ENCODE measurements around the gene DNAJC6.

DNAJC6 gene

DNA sequence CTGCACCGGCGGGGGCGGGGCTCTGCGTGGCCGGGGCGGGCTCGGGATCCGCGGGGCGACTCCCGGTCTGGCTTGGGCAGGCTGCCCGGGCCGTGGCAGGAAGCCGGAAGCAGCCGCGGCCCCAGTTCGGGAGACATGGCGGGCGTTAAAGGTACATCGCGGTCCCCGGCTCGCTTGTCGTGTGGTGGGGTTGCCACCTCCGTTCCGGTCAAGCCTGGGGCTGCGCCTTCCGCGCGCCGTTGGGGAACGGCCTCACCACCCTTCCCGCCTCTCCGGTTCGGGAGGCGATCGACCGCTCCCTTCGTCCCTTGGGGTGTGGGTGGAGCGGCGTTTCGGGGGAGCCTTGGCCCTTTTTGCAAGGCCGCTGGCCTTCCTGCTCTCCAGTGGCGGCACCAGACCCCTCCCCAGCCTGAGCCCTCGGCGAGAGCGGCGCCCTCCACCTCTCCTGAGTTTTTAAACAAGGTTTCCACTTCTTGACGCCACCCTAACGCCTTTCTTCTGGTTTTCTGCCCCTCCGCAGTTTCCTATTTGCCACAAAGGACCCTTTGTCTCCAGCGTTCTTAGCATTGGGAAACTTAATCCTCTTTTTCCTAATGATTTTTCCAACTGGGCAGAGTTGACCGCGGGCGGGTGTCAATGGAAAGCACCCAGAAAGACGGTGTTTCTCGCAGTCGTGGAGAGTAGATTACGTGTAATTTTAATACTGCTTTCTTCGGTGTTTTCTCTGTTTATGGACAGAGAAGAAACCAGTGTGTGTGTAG is 111.4 kb downstream of the DNAJC6 start, which contains the start of the genes LEPR and LEPROT:
Gene LEPR (plus strand): TSS at position 79 of the 761 bp plus-strand sequence. CDS start 144,898 bp downstream, outside the sequence.
Gene LEPROT (plus strand): TSS at position 79 of the 761 bp plus-strand sequence. CDS start 57 bp downstream, at position 136.
- no peaks in the 10 kb centered on the region for H3K9me3 ChIP-seq (ENCODE audit: control insufficient read depth in 2 of 2, low read length in 2 of 2)

DNA sequence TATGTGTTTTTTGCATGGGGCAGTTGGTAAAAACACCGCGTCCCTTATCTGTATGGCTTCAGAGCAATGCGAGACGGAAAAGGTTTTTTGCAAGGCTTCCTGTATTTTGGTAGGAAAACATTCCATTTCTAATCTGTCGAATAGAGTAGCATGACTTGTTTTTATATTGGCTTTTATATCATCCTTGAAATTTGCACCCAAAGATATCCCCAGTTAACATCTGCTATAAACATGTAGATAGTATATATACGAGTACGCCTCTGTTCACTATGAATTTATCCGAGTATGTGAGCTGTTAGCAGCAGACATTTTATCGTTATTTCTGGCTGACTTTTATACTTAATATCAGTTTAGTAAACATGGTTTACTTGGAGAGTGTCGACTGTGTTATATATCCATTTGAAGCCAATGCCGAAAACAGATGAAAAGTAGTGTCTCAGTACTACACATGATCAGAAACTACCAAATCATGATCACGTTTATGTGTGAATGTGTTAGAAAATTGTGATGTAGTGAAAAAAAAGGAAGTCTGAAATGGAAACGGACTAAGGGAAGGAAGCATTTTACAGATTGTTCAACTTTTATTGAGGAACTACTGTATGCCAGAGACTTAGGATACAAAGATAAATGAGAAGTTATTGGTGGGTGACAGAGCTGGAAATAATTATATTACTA is 112.1 kb downstream of the DNAJC6 start:
- Histone ChIP-seq H3K27me3 (ENCODE audit: control insufficient read depth in 1 of 2, insufficient read depth in 2 of 2, low read length in 2 of 2) (no peaks in the 10 kb centered on the region), H3K4me3 (ENCODE audit: low read length in 2 of 2) (peak overlapping the region; percentile 94 to 95), H3K9ac (ENCODE audit: low read length in 2 of 2) (peak overlapping the region; percentile 86 to 93)

More for the DNA sequence above, 111.4 kb downstream of the DNAJC6 start, which contains the start of the genes LEPR and LEPROT:
- Histone ChIP-seq H3K27me3 (ENCODE audit: control insufficient read depth in 1 of 2, insufficient read depth in 2 of 2, low read length in 2 of 2) (no peaks in the 10 kb centered on the region), H3K36me3 (ENCODE audit: control insufficient read depth in 2 of 2, insufficient read depth in 2 of 2, low read length in 2 of 2) (peaks cover 7% of the 10 kb centered on the region in 2 donors), H3K4me1 (ENCODE audit: control insufficient read depth, insufficient read depth, low read length) (peaks cover 13% of the 10 kb centered on the region), H3K9ac (ENCODE audit: low read length in 2 of 2) (peak within 1 kb of the TSS; percentile 86 to 93), H3K27ac (ENCODE audit: low read length) (peak within 1 kb of the TSS; percentile 92), H3K4me3 (ENCODE audit: low read length in 2 of 2) (peak within 1 kb of the TSS; percentile 94 to 95)

DNA sequence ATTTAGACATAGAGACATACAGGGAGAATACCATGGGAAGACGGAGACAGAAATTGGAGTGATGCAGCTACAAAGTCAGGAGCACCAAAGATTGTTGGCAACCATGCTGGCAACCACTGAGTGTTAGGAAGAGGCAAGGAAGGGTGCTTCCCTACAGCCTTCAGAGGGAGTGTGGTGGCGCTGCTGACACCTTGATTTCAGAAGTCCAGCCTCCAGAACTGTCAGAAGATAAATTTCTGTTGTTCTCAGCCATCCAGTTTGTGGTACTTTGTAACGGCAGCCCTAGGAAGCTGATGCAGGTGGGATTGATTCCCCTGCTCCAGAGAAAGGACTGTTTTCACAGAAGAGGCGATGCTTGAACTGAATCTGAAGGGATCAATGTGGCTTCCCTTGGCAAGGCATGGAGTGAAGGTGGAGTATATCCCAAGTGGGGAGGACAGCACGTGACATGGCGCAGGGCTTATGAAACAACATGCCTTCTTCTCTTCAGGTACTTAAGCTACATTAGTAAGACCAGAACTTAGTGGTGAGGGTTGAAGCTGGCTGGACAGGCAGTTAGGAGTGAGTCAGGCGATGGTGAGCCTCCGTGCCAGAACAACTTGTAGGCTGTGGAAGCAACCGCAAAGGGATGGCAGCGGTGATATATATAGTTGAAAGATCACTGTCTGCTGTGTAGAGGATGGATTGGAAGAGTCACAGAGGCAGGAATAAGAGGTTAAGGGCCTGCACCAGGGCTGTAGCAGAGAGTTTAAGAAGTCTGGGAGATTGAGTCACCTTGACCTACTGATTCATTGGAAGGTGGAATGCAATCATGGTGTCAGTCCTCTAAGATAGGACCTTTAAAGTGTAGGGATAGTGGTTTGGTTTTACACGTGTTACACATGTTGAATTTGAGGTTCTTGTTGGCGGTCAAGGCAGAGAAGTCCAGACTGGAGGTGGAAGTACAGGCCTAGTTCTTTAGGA is 113.2 kb downstream of the DNAJC6 start:
- Histone ChIP-seq H3K9ac (ENCODE audit: low read length in 2 of 2) (no peak overlapping the region), H3K4me3 (ENCODE audit: low read length in 2 of 2) (peak overlapping the region; percentile 94 to 95), H3K36me3 (ENCODE audit: control insufficient read depth in 2 of 2, insufficient read depth in 2 of 2, low read length in 2 of 2) (peaks cover 16 to 18% of the 10 kb centered on the region in 2 donors), H3K27me3 (ENCODE audit: control insufficient read depth in 1 of 2, insufficient read depth in 2 of 2, low read length in 2 of 2) (no peaks in the 10 kb centered on the region), H3K27ac (ENCODE audit: low read length) (no peak overlapping the region), H3K9me3 (ENCODE audit: control insufficient read depth in 2 of 2, low read length in 2 of 2) (no peaks in the 10 kb centered on the region), H3K4me1 (ENCODE audit: control insufficient read depth, insufficient read depth, low read length) (peaks cover 13% of the 10 kb centered on the region)

More for the DNA sequence above, 112.1 kb downstream of the DNAJC6 start:
- Histone ChIP-seq H3K9me3 (ENCODE audit: control insufficient read depth in 2 of 2, low read length in 2 of 2) (no peaks in the 10 kb centered on the region), H3K27ac (ENCODE audit: low read length) (peak overlapping the region; percentile 92), H3K36me3 (ENCODE audit: control insufficient read depth in 2 of 2, insufficient read depth in 2 of 2, low read length in 2 of 2) (peaks cover 13 to 14% of the 10 kb centered on the region in 2 donors), H3K4me1 (ENCODE audit: control insufficient read depth, insufficient read depth, low read length) (peaks cover 13% of the 10 kb centered on the region)

DNA sequence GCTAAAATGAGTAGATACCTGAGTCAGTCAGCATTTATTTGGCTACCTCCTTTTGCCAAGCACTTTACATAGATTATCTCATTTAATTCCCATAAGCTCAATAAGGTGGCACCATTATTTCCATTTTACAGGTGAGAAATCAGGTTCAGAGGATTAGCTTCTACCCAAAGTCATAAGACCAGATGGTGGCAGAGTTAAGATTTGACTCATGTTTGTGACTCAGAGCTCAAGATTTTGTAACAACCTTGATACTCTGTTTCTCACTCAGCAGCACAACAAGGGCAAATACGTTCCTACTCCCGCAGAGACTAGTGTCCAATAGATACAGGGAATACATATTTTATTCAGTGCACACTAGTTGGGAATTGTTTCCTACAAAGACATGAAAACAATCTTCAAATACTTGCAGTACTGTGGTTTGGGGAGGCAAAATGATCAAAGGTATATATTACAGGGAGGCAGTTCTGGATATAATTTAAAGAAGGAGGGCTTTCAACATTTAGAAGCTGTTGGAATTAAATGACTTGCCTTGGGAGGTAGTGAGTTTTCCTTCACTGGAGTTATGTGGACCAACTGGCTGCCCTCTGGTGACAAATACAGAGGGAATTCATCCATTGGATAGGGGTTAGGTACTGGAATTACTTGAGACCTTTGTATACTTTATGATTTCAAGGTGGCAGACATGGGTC is 114.7 kb downstream of the DNAJC6 start:
- Histone ChIP-seq H3K4me1 (ENCODE audit: control insufficient read depth, insufficient read depth, low read length) (peaks cover 13% of the 10 kb centered on the region), H3K36me3 (ENCODE audit: control insufficient read depth in 2 of 2, insufficient read depth in 2 of 2, low read length in 2 of 2) (peaks cover 20% of the 10 kb centered on the region in 2 donors), H3K27me3 (ENCODE audit: control insufficient read depth in 1 of 2, insufficient read depth in 2 of 2, low read length in 2 of 2) (no peaks in the 10 kb centered on the region), H3K4me3 (ENCODE audit: low read length in 2 of 2) (no peak overlapping the region), H3K9me3 (ENCODE audit: control insufficient read depth in 2 of 2, low read length in 2 of 2) (no peaks in the 10 kb centered on the region), H3K9ac (ENCODE audit: low read length in 2 of 2) (no peak overlapping the region), H3K27ac (ENCODE audit: low read length) (no peak overlapping the region)

DNA sequence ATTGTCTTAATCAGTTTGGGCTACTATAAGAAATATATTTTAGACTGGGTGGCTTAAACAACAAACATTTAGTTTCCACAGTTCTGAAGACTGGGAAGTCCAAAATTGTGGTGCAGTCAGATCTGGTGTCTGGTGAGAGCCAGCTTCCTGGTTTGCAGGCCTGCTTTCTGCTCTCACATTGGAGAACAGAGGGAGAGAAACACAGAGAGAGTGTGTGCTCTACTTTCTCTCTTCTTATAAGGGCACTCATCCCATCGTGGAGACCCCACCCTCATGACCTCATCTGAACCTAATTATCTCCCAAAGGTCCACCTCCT is 115.2 kb downstream of the DNAJC6 start:
- Histone ChIP-seq H3K4me1 (ENCODE audit: control insufficient read depth, insufficient read depth, low read length) (peaks cover 13% of the 10 kb centered on the region), H3K9me3 (ENCODE audit: control insufficient read depth in 2 of 2, low read length in 2 of 2) (no peaks in the 10 kb centered on the region), H3K27me3 (ENCODE audit: control insufficient read depth in 1 of 2, insufficient read depth in 2 of 2, low read length in 2 of 2) (no peaks in the 10 kb centered on the region), H3K9ac (ENCODE audit: low read length in 2 of 2) (no peak overlapping the region), H3K27ac (ENCODE audit: low read length) (no peak overlapping the region), H3K4me3 (ENCODE audit: low read length in 2 of 2) (no peak overlapping the region), H3K36me3 (ENCODE audit: control insufficient read depth in 2 of 2, insufficient read depth in 2 of 2, low read length in 2 of 2) (peaks cover 20 to 24% of the 10 kb centered on the region in 2 donors)

DNA sequence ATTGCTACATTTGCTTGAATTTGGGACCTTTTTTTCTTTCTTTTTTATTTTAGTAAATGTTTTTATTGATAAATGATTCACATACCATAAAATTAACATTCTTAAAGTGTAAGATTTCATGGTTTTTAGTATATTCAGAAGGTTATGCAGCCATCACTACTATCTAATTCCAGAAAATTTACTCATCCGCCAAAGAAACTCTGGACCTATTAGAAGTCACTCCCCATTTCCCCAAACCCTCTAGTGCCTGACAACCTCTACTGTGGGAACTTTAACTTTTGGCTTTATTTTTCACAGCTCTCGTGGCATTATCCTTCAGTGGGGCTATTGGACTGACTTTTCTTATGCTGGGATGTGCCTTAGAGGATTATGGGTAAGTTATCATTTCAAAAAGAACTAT is 115.7 kb downstream of the DNAJC6 start:
- Histone ChIP-seq H3K9ac (ENCODE audit: low read length in 2 of 2) (no peak overlapping the region), H3K9me3 (ENCODE audit: control insufficient read depth in 2 of 2, low read length in 2 of 2) (no peaks in the 10 kb centered on the region), H3K27ac (ENCODE audit: low read length) (no peak overlapping the region)

DNA sequence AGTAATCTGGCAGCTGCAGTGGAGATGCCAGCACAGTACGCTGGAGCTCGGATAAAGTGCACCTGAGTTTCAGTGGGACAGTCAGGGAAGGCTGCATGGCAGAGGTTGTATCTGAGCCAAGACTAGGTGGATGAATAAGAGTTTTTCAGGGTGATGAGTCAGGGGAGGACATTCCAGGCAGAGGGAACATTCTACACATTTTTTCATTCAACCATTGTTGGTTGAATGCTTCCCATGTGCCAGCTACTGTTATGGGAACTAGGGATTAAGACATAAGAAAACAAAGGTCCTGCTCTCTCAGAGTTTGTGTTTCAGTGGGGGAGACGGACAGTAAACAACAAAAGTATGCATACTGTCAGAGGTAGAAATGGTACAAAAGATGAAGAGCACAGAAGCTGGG is 116.4 kb downstream of the DNAJC6 start:
- Histone ChIP-seq H3K27me3 (ENCODE audit: control insufficient read depth in 1 of 2, insufficient read depth in 2 of 2, low read length in 2 of 2) (no peaks in the 10 kb centered on the region), H3K9ac (ENCODE audit: low read length in 2 of 2) (no peak overlapping the region), H3K4me1 (ENCODE audit: control insufficient read depth, insufficient read depth, low read length) (peaks cover 13% of the 10 kb centered on the region), H3K4me3 (ENCODE audit: low read length in 2 of 2) (no peak overlapping the region), H3K27ac (ENCODE audit: low read length) (no peak overlapping the region), H3K36me3 (ENCODE audit: control insufficient read depth in 2 of 2, insufficient read depth in 2 of 2, low read length in 2 of 2) (peaks cover 21 to 29% of the 10 kb centered on the region in 2 donors), H3K9me3 (ENCODE audit: control insufficient read depth in 2 of 2, low read length in 2 of 2) (no peaks in the 10 kb centered on the region)

More for the DNA sequence above, 115.7 kb downstream of the DNAJC6 start:
- Histone ChIP-seq H3K36me3 (ENCODE audit: control insufficient read depth in 2 of 2, insufficient read depth in 2 of 2, low read length in 2 of 2) (peaks cover 20 to 27% of the 10 kb centered on the region in 2 donors), H3K4me1 (ENCODE audit: control insufficient read depth, insufficient read depth, low read length) (peaks cover 13% of the 10 kb centered on the region), H3K4me3 (ENCODE audit: low read length in 2 of 2) (no peak overlapping the region), H3K27me3 (ENCODE audit: control insufficient read depth in 1 of 2, insufficient read depth in 2 of 2, low read length in 2 of 2) (no peaks in the 10 kb centered on the region)

DNA sequence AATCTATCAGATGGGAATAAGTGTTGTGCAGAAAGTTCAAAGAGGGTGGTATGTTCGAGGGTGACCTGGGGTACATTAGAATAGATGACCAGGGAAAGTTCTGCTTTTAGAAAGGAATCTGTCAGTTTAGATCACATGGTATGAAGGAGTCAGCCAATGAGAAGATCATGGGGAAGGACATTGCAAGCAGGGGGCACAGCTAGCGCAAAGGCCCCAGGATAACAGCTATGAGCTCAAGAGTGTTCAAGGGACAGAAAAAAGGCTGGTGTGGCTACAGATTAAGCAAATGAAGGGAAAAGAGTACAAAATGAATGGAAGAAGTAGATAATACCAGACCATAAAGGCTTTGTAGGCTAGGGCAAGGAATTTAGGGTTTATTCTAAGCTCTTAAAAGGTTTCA is 119.7 kb downstream of the DNAJC6 start:
- H3K27ac ChIP-seq (ENCODE audit: low read length), result no peak overlapping the region
- H3K27me3 ChIP-seq (ENCODE audit: control insufficient read depth in 1 of 2, insufficient read depth in 2 of 2, low read length in 2 of 2), result no peaks in the 10 kb centered on the region
- H3K36me3 ChIP-seq (ENCODE audit: control insufficient read depth in 2 of 2, insufficient read depth in 2 of 2, low read length in 2 of 2), result peaks cover 27 to 33% of the 10 kb centered on the region in 2 donors
- H3K4me1 ChIP-seq (ENCODE audit: control insufficient read depth, insufficient read depth, low read length), result no peaks in the 10 kb centered on the region
- no peak overlapping the region for H3K9ac ChIP-seq (ENCODE audit: low read length in 2 of 2)
- no peak overlapping the region for H3K4me3 ChIP-seq (ENCODE audit: low read length in 2 of 2)
- H3K9me3 ChIP-seq (ENCODE audit: control insufficient read depth in 2 of 2, low read length in 2 of 2), result no peaks in the 10 kb centered on the region

DNA sequence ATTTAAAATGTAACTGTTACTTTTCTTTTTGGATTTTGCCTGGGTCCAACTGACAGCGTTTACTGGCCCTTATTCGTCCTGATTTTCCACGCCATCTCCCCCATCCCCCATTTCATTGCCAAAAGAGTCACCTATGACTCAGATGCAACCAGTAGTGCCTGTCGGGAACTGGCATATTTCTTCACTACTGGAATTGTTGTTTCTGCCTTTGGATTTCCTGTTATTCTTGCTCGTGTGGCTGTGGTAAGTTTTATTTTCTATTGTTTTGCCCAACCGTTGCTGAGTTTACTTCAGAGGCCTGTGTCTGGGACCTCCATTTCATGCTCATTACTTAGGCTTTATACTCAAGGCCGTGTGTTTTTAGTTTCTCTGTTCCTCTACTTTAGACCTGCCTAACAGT is 120.5 kb downstream of the DNAJC6 start:
- Histone ChIP-seq H3K27me3 (ENCODE audit: control insufficient read depth in 1 of 2, insufficient read depth in 2 of 2, low read length in 2 of 2) (no peaks in the 10 kb centered on the region), H3K9me3 (ENCODE audit: control insufficient read depth in 2 of 2, low read length in 2 of 2) (no peaks in the 10 kb centered on the region), H3K27ac (ENCODE audit: low read length) (no peak overlapping the region), H3K36me3 (ENCODE audit: control insufficient read depth in 2 of 2, insufficient read depth in 2 of 2, low read length in 2 of 2) (peaks cover 28 to 33% of the 10 kb centered on the region in 2 donors), H3K4me1 (ENCODE audit: control insufficient read depth, insufficient read depth, low read length) (no peaks in the 10 kb centered on the region), H3K9ac (ENCODE audit: low read length in 2 of 2) (no peak overlapping the region), H3K4me3 (ENCODE audit: low read length in 2 of 2) (no peak overlapping the region)

Data from stomach smooth muscle (tissue), 2 donors.